Fibroblast of skin of abdomen (primary cell): ENCODE data around the gene MEN1.

ENCODE experiments used
- DNase-seq: peaks from one replicate; pipeline ENCODE4 v3.0.0-alpha.2; 2013

Gene MEN1

GRCh38 chr11:64801158-64801464 lies 9.2 kb downstream of the MEN1 start:
- DNase-seq, result no peak

- DNase-seq, result no peak
Measured at GRCh38 chr11:64800303-64801157, 9.8 kb downstream of the MEN1 start.

DNA sequence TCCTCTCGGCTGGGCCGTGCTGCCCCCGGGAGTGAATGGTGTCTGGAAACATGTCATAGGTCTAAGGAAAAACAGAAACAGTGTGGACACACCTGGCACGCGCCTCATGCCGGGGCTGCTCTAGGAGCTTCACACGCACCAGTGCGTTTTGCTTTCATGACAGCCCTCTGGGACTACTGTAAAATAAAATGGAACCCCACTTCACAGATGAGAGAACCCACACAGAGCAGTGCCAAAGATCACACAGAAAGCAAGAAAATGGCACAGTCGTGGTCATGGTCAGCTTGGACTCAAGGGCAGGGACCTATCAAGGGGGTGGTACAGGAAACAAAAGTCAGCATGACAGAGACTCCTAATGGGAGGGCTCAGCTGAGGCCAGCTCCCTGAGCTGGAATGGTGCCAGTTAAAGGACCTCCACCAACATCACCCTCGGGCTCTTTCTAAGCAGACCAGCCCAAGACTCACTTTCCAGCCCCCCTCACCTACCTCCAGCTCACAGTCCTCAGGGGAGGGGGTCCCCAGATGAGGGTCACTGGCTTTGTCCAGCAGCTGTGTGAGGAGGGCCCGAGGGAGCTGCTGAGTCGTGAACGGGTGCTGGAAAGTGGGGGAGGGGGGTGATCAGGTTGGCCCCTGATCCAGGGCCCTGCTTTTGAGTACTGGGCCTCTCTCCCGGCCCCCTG lies 10.6 kb downstream of the MEN1 start:
- no peak for DNase-seq

DNA sequence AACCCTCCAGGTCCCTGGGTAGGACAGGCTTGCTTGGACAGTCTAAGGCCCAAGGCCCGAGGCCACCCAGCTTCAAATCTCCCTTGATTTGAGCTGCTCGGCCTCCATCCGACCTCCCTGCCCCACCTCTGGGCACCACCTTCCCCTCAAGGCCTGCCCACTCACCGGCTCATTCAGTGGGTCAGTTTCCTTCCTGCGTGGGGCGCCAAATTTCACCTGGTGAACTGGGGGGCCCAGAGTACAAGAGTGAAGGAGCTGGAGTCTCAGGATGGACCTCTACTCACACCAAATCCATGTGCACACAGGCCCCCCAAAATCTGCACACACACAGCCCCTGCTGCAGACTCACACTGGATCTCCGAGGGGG lies 11.1 kb downstream of the MEN1 start:
- DNase-seq, result no peak

- no peak for DNase-seq
Measured at GRCh38 chr11:64796757-64797541, 13.4 kb downstream of the MEN1 start.

DNA sequence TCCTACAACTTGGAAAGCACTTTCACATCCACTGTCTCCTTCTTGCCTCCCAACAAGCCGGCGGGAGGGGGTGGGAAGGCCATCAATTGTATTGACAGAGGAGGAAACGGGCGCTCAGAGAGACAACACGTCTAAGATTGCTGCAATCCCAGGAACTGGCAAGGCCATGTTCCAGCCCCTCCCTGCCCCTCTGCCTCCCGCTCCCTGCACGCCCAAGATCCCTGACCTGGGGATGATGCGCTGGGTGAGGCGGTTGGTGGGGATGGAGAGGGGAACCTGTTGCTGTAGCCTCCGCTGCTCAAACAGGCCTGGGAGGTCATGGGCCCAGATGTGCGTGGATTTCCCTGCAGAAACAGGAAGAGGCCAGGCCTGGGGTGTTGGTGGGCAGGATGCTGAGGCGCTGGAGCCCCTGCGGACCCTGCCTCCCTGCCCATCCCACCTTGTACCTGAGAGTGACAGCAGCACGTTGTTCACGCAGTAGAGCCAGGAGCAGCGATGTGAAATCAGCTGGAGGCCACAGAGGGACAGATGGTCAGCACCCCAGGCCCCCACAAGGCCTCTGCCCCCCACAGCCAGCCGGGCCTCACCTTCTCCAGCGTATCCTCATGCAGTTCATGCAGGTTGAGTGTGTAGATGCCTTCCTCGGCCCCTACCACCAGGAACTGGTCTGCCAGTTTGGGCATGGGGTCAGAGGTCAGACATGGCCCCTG lies 14.1 kb downstream of the MEN1 start:
- DNase-seq, result no peak

- DNase-seq, result no peak
Measured at GRCh38 chr11:64794526-64794925, 15.8 kb downstream of the MEN1 start.

DNA sequence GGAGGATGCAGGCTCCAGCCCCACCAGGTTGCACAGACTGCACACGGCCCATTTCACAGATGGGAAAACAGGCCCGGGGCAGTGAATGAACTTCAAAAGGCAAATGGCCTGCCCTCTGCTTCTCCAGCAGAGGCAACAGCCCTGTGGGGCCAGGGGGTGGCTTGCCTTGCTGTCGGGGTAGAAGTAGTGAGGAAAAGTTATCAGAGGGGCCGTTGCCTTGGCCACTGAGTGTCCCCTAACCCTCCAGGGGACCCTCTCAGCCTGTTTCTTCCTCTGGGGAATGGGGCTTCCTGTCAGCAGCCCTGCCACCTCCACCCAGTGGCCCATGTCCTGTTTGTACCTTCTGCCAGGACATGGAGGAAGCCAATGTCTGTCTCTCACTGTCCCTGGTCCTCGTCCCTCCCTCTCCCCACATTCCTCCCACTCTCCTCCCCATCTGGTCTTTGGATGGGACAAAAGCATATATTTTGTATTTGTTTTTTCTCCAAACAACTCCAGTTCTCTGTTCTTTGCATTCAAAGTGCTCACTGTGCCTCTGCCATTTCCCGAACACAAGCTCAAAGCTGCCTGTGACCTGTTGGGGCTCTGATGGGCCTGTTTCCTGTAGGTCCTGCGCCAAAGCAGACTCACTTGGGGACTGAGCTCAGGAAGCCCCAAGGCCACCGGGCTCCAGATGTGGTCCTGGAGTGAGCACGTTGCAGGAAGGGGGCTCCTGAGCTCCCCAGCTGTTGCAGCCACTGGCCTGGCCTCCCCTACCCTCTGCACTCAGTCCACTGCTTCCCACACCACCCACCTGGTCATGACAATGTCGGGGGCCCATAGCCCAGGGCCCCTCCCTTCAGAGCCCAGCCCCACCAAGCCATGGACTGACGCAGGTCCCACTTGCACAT lies 16.8 kb downstream of the MEN1 start:
- DNase-seq, result no peak

GRCh38 chr11:64792482-64792881 lies 17.9 kb downstream of the MEN1 start:
- no peak for DNase-seq

- no peak for DNase-seq
Measured at GRCh38 chr11:64791781-64792291, 18.5 kb downstream of the MEN1 start.

DNA sequence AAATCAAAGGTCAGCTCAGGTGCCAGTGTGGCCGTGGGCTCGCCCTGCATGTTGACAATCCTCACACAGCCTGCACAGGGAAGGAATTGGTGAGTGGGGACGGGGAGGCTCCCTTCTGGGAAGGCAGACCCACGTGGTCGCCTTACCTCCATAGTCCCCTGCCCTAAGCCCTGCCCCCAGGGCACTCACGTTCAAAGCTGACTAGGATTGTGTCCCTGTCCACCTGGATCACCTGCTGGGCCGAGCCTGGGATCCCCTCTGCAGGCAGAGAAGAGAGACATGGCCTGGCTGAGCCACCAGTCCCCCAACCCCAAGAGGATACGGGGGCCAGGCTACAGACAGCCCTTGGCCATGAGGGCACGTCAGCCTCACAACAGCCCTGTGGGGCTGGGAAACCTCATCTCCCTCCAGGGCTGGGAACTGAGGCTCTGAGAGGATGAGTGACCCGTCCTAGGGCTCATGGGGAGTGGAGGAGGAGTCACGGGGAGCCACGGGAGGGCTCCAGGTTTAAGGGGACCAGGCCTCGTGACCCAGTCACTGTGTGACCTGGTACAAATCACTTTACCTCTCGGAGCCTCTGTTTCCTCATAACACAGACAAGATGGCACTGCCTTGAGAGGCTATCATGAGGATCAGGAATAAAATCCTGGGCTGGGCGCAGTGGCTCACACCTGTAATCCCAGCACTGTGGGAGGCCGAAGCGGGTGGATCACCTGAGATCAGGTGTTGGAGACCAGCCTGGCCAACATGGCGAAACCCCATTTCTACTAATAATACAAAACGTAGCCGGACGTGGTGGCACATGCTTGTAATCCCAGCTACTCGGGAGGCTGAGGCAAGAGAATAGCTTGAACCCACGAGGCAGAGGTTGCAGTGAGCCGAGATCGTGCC lies 19.9 kb downstream of the MEN1 start:
- no peak for DNase-seq

- no peak for DNase-seq
Measured at GRCh38 chr11:64789331-64790204, 20.8 kb downstream of the MEN1 start.

DNA sequence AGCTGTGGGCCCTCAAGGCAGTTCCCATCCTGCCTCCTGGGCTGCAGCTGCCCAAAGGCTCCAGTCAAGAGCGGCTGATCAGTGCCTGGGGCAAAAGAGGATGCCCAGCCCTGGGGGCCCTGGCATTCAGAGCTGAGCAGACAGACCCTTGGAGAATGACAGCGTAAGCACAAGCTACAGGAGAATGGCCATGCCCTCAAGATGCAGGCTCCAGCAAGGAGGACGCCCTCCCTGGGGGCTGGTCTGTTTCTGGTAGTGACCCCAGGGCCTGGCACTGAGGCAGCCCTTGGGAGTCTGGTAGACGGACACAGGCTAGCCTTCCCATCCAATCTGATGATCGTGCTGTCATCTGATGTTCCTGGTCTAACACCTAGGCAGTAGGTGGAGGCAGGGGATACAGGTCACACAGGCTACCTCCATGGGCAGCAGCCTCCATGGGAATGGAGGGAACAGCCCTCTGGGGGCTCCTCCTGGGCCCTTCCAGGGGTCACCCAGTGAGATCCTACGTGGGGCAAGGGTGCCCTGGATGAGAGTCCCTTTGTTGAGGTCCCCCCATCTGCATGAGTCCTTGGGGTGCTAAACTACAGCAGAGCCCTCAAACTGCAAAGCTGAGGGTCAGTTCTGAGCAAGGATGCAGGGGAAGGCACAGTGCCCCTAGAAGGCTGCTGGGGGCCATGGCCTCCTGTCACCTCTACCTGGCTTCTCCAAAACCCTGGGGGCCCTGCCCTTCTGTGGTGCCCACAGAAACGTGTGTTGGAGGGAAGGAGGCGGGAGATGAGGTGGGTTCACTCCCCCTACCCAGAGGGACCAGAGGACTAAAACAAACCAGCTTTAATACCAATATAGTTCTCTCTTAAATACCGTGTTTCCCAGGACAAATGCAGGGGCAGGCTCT lies 21.8 kb downstream of the MEN1 start:
- no peak for DNase-seq

DNA sequence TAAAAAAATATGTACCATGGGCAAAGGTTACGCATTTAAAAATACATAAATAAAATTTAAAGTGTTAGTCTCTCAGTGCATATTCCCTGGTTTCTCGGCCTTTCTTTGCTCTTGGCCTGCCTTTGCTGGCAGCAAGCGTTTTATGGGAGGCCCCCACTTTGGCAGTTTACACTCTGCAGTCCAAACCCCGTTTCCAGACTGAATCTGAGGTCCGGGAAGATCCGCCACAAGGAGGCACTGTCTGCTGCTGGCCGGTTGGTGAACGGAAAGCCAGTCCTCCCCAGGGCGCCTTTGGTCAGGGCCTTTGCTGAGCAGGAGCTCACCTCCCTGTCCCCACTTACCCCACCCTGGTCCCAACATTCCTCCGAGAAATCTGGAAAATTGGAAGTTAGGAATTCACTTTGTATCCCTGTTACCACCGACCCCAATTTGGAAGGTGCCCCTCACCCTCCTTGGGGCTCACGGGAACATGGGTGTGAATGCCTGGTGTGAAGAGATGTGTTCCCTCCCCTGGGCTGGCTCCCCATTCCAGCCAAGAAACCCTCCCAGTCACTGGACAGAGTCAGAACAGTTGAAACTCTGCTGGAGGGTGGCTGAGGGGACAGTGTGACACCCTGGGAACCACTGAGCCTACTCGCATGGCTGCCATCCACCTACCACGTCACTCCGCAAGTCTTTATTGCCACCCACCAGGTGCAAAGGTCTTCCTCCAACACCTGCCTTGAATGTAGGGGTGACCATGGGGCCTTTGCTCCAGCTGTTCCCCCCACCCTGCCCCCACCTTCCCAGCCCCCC lies 22.6 kb downstream of the MEN1 start:
- no peak for DNase-seq

GRCh38 chr11:64786308-64786707 lies 24.0 kb downstream of the MEN1 start:
- DNase-seq, result no peak

DNA sequence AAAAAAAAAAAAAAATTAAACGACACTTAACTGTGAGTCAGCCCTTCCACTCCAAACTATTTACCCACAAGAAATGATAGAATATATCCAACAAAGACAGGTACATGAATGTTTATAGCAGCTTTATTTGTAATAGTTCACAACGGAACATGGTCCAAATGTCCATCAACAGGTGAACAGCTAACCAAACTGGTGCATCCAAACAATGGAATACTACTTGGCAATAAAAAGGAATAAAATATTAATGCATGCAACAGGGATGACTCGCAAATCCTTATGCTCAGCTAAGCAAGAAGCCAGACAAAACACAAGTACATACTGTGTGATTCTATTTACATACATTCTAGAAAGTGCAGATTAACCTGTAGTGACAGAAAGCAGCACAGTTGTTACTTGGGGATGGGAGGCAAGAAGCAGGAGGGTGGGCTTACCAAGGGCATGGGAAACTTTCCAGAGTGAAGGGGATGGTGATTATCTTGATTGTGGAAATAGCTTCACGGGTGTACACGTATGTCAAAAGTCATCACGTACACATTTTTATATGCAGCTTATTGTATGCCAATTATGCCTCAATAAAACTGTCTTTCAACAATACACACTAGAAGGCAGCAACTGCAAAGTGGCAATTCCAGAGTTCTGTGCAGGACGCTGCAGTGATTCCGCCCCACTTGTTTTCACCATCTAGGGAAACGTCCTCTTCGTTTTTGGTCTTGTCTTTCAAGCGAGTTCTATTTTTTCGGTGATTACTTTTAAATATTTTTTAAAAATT lies 25.4 kb downstream of the MEN1 start:
- no peak for DNase-seq
